LoVo (cell line): ENCODE results near the gene SMARCD1.

Source experiments
- DNase-seq: peaks from one replicate; pipeline ENCODE4 v3.0.0-alpha.2; 2016; ENCODE audit warnings: low spot score

The SMARCD1 gene

DNA sequence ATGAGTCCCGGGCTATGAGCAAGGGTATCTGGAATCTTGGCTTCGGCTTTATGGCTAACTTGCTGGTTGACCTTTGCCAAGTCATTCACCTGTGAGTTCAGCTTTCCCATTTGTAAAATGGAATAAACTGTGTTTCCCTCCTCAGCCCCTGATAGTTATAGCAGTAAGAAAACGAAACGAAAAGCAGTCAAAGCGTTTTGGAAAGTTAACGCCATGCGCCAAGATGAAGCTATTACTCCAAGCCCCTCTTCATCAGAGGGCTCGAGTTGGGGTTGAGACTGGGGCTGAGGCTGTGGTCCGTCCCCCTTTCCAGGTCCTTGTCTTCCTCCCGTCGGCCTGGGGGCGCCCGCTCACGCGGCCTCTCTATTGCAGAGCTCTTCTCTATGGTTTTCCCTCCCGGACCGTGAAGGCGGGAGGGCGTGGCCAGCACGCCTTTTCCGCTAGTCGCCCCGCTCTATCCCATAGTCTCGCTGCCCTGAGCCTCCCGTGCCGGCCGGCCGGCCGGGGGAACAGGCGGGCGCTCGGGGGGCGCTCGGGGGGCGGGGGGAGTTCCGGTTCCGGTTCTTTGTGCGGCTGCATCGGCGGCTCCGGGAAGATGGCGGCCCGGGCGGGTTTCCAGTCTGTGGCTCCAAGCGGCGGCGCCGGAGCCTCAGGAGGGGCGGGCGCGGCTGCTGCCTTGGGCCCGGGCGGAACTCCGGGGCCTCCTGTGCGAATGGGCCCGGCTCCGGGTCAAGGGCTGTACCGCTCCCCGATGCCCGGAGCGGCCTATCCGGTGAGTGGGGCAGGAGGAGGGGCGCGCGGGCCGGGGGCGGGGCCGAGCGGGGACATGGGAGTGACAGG lies at the start of gene SMARCD1:
TSS of gene SMARCD1 (plus strand) at position 568 of the 840 bp plus-strand sequence. CDS start at position 596, 28 bp downstream.
- peak; percentile 95 for DNase-seq

DNA sequence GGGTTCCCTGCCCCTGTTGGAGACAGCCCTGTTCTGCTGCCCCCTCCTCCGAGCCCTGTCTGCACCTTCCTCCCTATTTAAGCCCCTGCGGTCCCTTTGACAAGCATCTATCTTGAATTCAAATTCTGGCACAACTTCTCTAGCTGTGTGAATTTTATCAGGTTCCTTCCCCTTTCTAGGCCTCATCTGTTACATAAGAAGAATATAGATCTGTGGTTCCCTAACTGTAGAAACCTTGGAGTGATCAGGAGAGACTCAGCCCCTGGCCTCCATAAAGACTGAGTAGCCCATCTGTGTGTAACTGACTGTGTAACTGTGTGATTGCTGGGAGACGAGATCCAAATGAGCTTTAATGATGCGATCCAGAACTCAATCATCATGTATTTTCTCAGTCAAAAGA lies 46.8 kb upstream of the SMARCD1 start:
- no peak for DNase-seq

- DNase-seq = peak; percentile 76
Observed at GRCh38 chr12:50039151-50039835, 45.8 kb upstream of the SMARCD1 start.

DNA sequence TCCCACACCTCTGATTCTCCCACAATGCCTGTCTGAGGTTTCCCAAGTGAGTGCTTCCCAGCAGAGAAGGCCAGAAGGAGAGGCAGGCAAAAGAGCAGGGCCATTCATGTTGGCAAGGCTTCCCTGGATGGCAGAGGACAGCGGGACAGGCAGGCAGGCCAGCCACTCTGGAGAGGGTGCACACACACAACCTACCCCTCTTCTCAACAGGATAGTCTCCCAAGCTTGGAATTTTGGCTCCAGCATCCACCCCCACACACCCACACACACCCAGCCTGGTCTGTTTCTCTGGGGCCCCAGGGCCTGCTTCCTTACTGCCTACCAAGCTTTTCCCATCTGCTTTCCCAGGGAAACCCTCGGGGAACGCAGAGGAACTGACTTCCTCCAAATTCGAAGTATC lies 44.5 kb upstream of the SMARCD1 start:
- no peak for DNase-seq

GRCh38 chr12:50041062-50041860 lies 43.9 kb upstream of the SMARCD1 start:
- no peak for DNase-seq

DNA sequence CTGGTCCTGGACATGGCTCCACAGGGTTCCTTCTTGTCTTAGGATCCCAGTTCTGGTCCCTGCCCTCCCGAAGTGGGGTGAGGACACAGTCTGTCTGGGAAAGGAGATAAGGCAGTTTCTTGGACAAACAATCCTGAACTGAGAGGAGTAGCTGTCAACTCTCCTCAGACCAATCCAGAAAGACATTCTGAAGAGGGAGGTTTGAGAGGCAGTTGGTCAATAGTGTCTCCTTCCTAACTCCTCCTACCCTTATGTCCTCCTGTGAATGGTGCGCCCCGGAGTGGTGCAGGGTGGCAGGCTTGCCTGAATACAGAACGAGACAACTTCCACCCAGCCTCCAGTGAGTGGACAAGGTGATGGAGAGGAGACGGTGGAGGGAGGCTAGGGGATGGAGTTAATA lies 43.2 kb upstream of the SMARCD1 start:
- no peak for DNase-seq

DNA sequence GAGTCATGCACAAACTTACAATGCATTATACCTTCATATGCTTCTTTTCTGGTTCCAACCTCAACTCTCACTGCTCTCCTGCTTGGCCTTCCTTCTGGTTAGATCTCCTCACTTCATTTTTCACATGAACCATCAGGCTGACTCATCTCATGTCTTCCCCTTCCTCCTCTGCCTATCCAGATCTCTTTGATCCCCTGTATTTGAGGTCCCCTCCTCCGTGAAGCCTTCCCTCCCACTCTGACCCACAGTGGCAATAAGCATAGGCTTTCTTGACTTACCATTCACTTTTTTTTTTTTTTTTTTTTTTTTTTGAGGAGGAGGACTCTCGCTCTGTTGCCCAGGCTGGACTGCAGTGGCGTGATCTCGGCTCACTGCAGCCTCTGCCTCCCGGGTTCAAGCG lies 42.4 kb upstream of the SMARCD1 start:
- no peak for DNase-seq

DNA sequence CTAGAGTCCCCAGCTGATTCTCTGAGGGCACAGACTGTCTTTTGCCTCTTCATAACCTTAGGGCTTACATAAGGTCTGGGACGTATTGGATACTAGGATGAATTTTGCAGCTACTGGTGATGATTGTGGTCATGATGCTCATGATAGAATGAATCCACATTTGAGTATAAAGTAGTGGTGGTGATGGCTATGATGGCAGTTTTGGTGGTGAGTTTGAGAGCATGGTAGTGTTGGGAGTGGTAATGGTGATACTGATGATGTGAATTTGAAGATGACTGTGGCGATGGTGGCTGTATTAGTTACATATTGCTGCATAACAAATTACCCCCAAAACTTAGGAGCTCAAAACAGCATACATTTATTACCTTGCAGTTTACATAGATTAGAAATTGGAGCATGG lies 41.8 kb upstream of the SMARCD1 start:
- DNase-seq = no peak

- no peak for DNase-seq
Observed at GRCh38 chr12:50043854-50044253, 41.3 kb upstream of the SMARCD1 start.

DNA sequence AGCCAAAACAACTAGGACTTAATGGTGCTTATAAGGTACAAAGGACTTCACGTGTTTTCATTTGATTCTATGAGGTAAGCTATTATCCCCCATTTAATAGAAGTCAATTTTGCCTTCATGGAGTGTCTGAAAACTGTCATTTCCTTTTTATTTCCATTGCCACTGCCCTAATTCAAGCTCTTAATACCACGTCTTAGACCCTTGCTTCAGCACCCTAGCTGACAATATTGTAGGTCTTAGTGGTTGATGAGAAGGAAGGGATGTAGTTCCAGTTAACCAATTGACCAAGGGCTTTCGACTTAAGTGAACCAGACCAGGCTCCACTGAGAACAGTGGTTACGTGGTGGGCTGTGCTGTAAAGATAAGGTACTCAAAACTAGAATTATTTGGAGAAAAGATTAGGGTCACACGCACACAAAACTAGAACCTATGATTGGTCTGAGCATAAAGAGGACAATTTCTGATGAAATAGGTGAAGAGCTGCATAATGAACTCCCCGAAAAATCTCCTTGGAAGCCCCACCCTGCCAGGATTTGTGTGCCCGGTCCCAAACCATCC lies 37.4 kb upstream of the SMARCD1 start:
- no peak for DNase-seq

- no peak for DNase-seq
Observed at GRCh38 chr12:50049254-50050118, 35.7 kb upstream of the SMARCD1 start.

DNA sequence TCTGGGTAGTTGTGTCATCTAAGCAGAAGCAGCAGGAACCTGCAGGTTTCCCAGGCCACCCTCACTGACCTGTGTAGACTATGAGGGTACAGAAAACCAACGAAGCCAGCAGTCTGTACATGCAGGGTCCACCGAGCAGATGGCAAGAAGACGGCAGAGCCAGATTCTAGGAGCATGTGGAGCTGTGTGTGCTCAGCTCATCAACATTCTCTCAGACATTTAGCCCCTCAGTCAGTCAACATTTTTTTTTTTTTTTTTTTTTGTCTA lies 35.1 kb upstream of the SMARCD1 start:
- no peak for DNase-seq

DNA sequence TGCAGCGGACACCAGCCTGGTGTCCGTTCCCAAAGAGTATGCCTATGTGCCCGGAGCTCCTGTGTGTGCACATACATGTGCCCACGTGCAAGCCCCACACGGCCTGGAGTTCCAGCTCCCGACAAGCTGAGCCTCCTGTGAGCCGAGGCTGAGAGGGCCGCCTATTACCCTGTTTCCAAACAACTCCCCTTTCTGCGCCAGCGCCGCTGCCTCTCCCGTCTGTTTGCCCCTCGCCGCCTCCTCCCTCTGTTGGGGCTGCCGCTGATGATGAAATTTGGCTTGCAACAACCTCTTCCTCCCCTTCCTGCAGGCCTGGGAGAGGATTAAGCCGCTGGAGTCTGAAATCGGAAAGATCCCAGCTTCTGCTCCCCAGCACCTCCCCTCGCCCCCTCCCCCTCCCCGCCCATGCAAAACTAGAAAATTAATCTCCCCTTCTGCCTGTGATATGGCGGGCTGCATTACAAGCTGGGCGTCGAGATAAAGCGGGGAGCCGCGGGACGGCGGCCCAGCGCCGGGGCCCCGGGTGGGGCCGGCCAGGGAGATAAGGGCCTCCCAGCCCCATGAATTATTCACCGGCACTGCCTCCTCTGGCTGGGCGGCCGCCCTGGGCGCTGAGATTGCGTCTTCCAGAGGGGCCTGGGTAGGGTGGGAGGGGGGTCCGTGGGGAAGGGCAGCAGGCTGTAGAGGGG lies 34.6 kb upstream of the SMARCD1 start:
- DNase-seq = no peak

- DNase-seq = no peak
Observed at GRCh38 chr12:50051101-50051806, 33.9 kb upstream of the SMARCD1 start.

DNA sequence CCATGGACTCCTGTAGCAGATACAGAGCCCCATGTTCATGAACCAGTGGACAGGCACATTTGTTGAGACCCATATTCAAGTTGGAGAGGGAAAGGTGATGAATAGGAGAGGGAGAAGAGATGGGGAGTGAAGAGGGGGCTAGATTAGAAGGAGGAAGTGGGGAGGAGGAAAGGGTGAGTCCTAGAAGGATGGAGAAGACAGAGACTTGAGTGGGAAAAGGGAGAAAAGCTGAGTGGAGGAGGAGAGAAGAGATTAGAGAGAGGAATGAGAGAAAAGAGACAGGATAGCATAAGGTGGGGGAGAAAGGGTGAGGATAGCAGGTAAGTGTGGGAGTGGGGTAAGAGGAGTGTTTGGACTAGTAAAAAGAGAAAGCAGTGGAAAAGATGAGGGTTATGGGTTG lies 32.6 kb upstream of the SMARCD1 start:
- DNase-seq = no peak

- no peak for DNase-seq
Observed at GRCh38 chr12:50052964-50053363, 32.2 kb upstream of the SMARCD1 start.

- no peak for DNase-seq
Observed at GRCh38 chr12:50053583-50053982, 31.6 kb upstream of the SMARCD1 start.

DNA sequence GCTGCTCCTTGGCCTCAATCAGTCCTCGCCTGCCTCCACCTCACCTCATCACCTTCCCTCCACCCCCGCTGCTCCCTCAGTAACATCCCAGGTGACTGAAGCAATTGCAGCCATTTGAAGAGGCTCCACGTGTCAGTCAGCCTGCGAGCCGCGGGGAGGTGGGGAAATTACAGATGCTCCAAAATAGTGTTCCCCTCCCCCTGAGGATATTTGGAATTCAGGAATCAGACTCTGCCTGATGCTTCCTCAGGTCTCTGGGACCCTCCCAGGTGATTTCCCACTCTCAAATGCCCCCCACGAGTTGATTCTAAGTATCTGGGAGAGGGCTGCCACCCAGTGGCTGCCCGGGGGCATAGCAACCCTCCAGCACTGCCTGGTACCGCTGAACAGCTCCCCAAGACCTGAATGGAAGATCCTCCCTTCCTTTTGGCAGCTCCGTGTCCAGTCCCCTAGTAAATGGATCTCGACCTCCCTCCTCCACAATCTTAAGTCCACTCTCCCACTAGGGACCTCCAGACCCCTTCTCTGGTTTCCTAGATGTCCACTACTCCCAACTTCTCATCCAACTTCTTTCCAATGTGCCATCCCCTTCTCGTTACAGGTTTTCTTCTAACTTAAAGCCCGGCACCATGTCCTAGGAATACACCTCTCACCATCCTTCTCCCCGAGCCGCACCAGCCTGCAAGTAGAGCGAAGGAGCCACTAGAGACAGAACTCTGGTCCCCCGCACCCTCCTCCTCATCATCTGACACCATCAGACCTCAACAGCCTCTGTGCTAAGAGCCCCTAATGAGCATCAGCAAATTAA lies 29.1 kb upstream of the SMARCD1 start:
- DNase-seq = peak; percentile 63

DNA sequence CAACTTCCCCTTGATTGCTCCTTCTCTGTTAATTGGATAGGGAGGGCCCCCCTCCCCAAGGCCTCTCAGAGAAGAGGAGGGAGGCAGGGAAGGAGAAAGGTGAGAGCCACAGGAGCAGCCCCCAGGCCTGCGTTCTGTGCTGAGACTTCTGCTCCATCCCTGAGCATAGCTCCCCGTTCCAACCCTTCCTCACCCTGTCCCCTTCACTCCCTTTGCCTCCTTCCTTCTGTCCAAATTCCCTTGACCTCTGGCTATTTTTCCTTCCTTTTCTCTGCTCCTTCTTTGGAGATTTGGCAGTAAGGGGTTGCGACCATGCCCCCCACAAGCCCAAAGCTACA lies 28.5 kb upstream of the SMARCD1 start:
- DNase-seq = no peak
